DOHH2 (cell line): ENCODE results near the gene IRX4.

Experiments used
- CTCF ChIP-seq: fragments of 200-600 bp; sonication (generic); IDR thresholded peaks from one replicate; pipeline ENCODE4 v1.5.1; 2014; ENCODE audit warnings: antibody characterized with exemption, mild to moderate bottlenecking, low read depth, low read length; ENCODE audit not compliant: poor library complexity, severe bottlenecking
- EZH2phosphoT487 ChIP-seq: fragments of 200-600 bp; sonication (generic); IDR thresholded peaks from 2 replicates; pipeline ENCODE4 v1.6.1; 2017; ENCODE audit warnings: borderline replicate concordance, mild to moderate bottlenecking, antibody characterized with exemption, low read length, moderate library complexity, mixed read lengths

GRCh38 chr5:1856596-1857255, 26.0 kb downstream of the IRX4 start:
- TF ChIP-seq CTCF: no peak
- TF ChIP-seq EZH2phosphoT487: no peak
